Tibial nerve (tissue), 4 donors: ENCODE data around the gene HSD17B1.

Experiments
- EP300 ChIP-seq, 2 donors: sonication (generic); formaldehyde crosslinking; IDR thresholded peaks; one replicate each; pipeline ENCODE4 v1.6.1; 2017; ENCODE audit warnings: antibody characterized with exemption in 2 of 2, mild to moderate bottlenecking in 1 of 2
- POLR2A ChIP-seq, 2 donors: fragments of 450-650 bp; IDR thresholded peaks; one replicate each; pipeline ENCODE4 v1.6.1; 2017; ENCODE audit warnings: antibody characterized with exemption in 2 of 2, mild to moderate bottlenecking in 2 of 2, moderate library complexity in 2 of 2
- TF ChIP-seq, protein P1 (sequence below), 5 experiments: fragments of 200-600 bp in 3 of 5; fragments of 450-650 bp in 2 of 5; sonication (generic) in 3 of 5; IDR thresholded peaks; one replicate each; pipeline ENCODE4 v1.5.1; 2016 to 2019; ENCODE audit warnings: antibody characterized with exemption in 5 of 5, mild to moderate bottlenecking in 3 of 5, moderate library complexity in 2 of 5

DNA sequence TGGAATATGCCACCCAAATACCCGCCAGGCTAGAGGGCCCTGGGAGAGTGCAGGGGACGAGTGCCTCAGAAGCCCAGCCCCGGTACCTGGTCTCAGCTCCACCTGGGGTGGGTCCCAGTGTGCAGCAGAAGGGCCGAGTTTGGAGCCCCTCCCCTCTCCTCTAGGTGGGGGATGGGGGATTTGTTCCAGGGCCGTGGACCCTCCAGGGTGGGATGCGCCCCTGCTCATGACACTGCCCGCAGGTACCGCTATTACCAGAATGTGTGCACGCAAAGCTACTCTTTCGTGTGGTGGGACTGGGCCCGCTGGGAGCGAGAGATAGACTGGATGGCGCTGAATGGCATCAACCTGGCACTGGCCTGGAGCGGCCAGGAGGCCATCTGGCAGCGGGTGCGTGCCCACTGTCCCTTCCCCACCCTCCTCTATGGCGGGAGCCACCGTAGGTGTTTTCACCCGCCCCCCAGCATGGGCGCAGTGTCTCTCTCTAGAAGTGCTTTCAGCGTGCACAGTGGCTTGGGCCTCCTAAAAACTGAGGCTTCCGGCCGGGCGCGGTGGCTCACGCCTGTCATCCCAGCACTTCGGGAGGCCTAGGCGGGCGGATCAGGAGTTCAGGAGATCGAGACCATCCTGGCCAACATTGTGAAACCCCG lies 15.4 kb upstream of the HSD17B1 start:
- no peak for TF ChIP-seq POLR2A (IDR thresholded peaks at IDR 0.05)
- TF ChIP-seq, protein P1, sequence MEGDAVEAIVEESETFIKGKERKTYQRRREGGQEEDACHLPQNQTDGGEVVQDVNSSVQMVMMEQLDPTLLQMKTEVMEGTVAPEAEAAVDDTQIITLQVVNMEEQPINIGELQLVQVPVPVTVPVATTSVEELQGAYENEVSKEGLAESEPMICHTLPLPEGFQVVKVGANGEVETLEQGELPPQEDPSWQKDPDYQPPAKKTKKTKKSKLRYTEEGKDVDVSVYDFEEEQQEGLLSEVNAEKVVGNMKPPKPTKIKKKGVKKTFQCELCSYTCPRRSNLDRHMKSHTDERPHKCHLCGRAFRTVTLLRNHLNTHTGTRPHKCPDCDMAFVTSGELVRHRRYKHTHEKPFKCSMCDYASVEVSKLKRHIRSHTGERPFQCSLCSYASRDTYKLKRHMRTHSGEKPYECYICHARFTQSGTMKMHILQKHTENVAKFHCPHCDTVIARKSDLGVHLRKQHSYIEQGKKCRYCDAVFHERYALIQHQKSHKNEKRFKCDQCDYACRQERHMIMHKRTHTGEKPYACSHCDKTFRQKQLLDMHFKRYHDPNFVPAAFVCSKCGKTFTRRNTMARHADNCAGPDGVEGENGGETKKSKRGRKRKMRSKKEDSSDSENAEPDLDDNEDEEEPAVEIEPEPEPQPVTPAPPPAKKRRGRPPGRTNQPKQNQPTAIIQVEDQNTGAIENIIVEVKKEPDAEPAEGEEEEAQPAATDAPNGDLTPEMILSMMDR (IDR thresholded peaks at IDR 0.05) = no peak
- TF ChIP-seq EP300 (IDR thresholded peaks at IDR 0.05) = no peak
